ENCODE measurements around the gene MED27.

MED27 gene

DNA sequence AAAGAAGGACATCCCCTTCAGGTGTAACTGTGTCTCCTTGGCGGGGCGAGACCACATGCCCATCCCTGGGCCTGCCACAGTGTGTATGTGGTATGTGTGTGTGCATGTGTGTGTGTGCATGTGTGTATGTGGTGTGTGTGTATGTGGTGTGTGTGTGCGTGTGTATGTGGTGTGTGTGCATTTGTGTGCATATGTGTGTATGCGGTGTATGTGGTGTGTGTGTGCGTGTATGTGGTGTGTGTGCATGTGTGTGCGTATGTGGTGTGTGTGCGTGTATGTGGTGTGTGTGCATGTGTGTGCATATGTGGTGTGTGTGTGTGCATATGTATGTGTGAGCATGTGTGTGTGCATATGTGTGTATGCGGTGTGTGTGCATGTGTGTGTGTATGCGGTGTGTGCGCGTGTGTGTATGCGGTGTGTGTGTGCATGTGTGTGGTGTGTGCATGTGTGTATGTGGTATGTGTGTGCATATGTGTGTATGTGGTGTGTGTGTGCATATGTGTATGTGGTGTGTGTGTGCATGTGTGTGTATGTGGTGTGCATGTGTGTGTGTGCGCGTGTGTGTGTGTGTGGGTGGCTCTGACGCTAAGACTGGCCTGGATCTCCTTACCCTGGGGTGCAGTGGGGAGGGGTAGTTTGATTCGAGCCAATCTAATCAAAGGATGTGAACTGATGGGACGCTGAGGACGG lies 231.9 kb downstream of the MED27 start:
- DNase-seq (ENCODE audit: low spot score) = no peak
- TF ChIP-seq, protein P1, sequence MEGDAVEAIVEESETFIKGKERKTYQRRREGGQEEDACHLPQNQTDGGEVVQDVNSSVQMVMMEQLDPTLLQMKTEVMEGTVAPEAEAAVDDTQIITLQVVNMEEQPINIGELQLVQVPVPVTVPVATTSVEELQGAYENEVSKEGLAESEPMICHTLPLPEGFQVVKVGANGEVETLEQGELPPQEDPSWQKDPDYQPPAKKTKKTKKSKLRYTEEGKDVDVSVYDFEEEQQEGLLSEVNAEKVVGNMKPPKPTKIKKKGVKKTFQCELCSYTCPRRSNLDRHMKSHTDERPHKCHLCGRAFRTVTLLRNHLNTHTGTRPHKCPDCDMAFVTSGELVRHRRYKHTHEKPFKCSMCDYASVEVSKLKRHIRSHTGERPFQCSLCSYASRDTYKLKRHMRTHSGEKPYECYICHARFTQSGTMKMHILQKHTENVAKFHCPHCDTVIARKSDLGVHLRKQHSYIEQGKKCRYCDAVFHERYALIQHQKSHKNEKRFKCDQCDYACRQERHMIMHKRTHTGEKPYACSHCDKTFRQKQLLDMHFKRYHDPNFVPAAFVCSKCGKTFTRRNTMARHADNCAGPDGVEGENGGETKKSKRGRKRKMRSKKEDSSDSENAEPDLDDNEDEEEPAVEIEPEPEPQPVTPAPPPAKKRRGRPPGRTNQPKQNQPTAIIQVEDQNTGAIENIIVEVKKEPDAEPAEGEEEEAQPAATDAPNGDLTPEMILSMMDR (IDR thresholded peaks at IDR 0.05; ENCODE audit: borderline replicate concordance, control extremely low read depth, extremely low read depth, insufficient read depth, missing control alignments) = no peak
- in situ Hi-C loops (cut with MboI; ENCODE audit: low sequenced_read_pairs, unreplicated experiment) = no loop called here

DNA sequence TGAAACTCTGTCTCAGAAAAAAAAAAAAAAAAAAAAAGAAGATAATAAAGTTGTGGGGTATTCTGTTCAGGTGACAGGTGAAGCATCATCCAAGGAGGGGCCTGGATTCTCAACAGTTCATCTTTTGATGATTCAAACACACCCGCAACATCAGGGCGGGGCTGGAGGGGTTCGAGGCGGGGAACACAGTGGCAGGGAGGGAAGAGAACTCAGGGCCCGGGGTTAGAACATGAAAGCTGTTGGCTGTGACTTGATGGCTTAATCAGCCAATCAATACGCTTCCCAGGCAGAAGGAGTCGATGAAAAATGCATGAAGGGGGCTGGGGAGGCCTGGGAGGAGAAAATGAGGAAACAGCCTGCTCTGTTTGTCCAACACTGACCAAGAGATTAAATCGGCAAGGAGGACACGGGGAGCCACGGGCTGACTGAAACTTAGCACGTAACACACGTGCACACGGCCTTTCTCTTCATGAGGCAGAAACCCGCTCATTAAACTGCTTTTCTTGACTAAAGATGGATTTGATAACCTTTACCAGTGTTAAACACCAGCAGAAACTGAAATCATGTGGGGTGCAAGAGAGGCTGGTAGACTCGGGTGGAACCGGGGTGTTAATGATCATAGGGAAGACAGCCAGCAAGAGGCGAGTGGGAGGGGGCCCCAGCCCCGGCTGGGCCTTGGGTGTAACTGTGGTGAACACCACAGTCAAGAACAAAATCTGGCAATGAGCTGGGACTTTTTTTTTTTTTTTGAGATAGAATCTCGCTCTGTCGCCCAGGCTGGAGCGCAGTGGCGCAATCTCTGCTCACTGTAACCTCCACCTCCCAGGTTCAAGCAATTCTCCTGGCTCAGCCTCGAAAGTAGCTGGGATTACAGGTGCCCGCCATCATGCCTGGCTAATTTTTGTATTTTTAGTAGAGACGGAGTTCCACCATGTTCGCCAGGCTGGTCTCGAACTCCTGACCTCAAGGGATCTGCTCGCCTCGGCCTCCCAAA lies 234.1 kb downstream of the MED27 start:
- TF ChIP-seq, protein P1 (IDR thresholded peaks at IDR 0.05; ENCODE audit: borderline replicate concordance, control extremely low read depth, extremely low read depth, insufficient read depth, missing control alignments) = no peak
- in situ Hi-C loops (cut with MboI; ENCODE audit: low sequenced_read_pairs, unreplicated experiment) = no loop called here
- no peak for DNase-seq (ENCODE audit: low spot score)

DNA sequence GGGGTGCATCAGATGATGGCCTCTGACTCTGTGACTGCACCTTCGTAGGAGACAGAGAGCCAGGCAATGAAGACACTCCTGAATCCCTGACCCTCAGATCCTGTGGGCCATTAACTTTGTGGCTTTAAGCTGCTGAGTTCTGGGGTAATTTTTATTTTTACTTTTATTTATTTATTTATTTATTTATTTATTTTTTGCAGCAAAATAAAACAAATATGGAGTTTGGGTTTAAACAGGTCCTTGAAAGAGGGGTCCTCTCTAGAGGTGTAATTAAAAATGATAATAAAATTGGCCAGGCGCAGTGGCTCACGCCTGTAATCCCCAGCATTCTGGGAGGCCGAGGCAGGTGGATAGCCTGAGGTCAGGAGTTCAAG lies 234.9 kb downstream of the MED27 start:
- TF ChIP-seq, protein P1 (IDR thresholded peaks at IDR 0.05; ENCODE audit: borderline replicate concordance, control extremely low read depth, extremely low read depth, insufficient read depth, missing control alignments) = no peak
- in situ Hi-C loops (cut with MboI; ENCODE audit: low sequenced_read_pairs, unreplicated experiment) = no loop called here
- no peak for DNase-seq (ENCODE audit: low spot score)

DNA sequence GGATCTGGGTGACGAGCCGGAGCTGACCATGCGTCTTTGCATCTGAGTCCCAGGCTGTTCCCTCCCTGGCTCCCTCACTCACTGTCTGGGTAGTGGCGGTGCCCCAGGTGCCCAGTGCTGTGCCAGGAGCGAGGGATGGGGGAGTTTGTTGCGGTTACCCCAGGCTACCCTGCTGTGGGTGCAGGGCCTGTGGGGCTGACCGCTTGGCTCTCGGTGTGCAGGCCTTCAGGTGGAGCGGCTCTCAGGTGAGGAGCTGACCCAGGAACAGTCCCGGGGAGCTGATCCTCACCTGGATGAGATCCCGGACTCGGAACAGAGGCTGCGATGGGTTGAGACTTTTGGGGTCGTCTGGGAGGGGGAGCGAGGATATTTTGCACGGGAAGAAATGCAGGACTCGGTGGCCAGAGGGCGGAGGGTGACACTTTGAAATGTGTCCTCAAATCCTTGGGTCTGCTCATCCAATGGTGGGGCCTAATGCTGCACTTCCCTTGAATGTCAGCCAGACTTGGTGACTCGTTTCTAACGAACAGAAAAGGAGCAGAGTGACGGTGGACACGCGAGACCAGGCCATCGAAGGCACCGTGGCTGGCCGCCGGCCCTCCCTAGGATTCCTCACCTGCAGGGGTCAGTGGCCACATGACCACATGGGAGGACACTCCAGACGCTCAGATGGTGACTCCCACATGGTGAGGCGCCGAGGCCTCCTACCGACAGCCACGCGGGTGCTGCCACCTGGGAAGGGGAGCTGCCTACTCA lies 235.5 kb downstream of the MED27 start:
- TF ChIP-seq, protein P1 (IDR thresholded peaks at IDR 0.05; ENCODE audit: borderline replicate concordance, control extremely low read depth, extremely low read depth, insufficient read depth, missing control alignments) = no peak
- no peak for DNase-seq (ENCODE audit: low spot score)
- in situ Hi-C loops (cut with MboI; ENCODE audit: low sequenced_read_pairs, unreplicated experiment) = no loop called here

DNA sequence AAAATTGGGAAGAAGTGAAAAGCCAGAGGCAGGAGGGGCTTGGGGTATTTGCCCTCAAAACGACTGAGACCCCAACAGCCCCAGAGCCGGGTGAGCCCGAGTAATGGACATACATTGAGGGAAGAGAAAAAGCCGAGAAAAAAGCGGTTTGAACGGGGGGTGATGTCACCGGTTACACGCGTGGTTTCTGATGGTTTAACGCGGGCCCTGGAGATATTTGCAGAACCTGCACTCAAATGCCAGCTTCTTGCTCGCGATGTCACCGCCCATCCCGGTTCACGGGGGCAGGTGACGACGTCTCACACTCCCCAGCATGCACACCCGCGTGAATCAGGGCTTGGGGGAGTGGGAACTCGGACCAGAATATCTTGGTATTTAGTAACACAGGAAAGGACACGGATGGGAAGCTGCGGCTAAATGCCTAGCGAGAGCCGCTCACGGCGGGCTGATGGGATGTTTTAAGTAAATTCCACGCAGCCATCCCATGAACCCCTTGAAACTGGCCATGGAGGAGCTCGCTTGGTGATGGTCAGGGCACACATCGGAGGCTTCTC lies 237.8 kb downstream of the MED27 start:
- in situ Hi-C loops (cut with MboI; ENCODE audit: low sequenced_read_pairs, unreplicated experiment) = no loop called here
- TF ChIP-seq, protein P1 (IDR thresholded peaks at IDR 0.05; ENCODE audit: borderline replicate concordance, control extremely low read depth, extremely low read depth, insufficient read depth, missing control alignments) = no peak
- no peak for DNase-seq (ENCODE audit: low spot score)
